Astrocyte (in vitro differentiated cells and primary cell): Measurements from ENCODE around the gene APOL6. TPM values are rescaled to one million over a fixed set of nuclear protein-coding genes. Genes with fewer than 3 reads are reported as not detected.

Experiments
- DNase-seq: peaks from one replicate; pipeline ENCODE4 v3.0.0-alpha.2; 2010; ENCODE audit warnings: low read depth
- FAIRE-seq: peaks from 2 replicates; lab custom pipeline; 2011; peaks lifted over from hg19 to GRCh38; lab: Jason Lieb, UNC
- H2AFZ ChIP-seq: 2 replicates; pipeline ENCODE4 v1.6.0; 2012; ENCODE audit warnings: low read depth, low read length, inconsistent platforms
- H3K27ac ChIP-seq: 2 replicates; pipeline ENCODE4 v1.5.1; 2011; ENCODE audit warnings: low read depth, low read length, inconsistent platforms
- H3K27me3 ChIP-seq: 2 replicates; pipeline ENCODE4 v1.6.0; 2011; ENCODE audit warnings: low read length, inconsistent platforms; ENCODE audit not compliant: insufficient read depth
- H3K36me3 ChIP-seq: 2 replicates; pipeline ENCODE4 v1.5.1; 2011; ENCODE audit warnings: low read length, inconsistent platforms; ENCODE audit not compliant: insufficient read depth
- H3K4me1 ChIP-seq: 2 replicates; pipeline ENCODE4 v1.5.1; 2011; ENCODE audit warnings: low read length, inconsistent platforms; ENCODE audit not compliant: insufficient read depth
- H3K4me2 ChIP-seq: 2 replicates; pipeline ENCODE4 v1.6.0; 2012; ENCODE audit warnings: low read length, inconsistent platforms
- H3K4me3 ChIP-seq: 2 replicates; pipeline ENCODE4 v1.5.1; 2011; ENCODE audit warnings: low read depth, mild to moderate bottlenecking, low read length, inconsistent platforms; ENCODE audit not compliant: insufficient read depth
- H3K79me2 ChIP-seq: 2 replicates; pipeline ENCODE4 v1.6.0; 2012; ENCODE audit warnings: mild to moderate bottlenecking, low read length, inconsistent platforms; ENCODE audit not compliant: insufficient read depth
- H3K9ac ChIP-seq: 2 replicates; pipeline ENCODE4 v1.6.0; 2012; ENCODE audit warnings: mild to moderate bottlenecking, low read length, inconsistent platforms
- H3K9me3 ChIP-seq: 2 replicates; pipeline ENCODE4 v1.5.1; 2012; ENCODE audit warnings: low read depth, mild to moderate bottlenecking, low read length, inconsistent platforms; ENCODE audit not compliant: insufficient read depth
- H4K20me1 ChIP-seq: 2 replicates; pipeline ENCODE4 v1.6.0; 2012; ENCODE audit warnings: low read length, inconsistent platforms; ENCODE audit not compliant: insufficient read depth
- H3K27ac Mint-ChIP-seq: one replicate; pipeline ENCODE4 v1.8.0; 2021; ENCODE audit warnings: mild to moderate bottlenecking, mixed read lengths; ENCODE audit not compliant: unreplicated experiment
- H3K27me3 Mint-ChIP-seq: one replicate; pipeline ENCODE4 v1.8.0; 2021; ENCODE audit warnings: low read depth, mixed read lengths; ENCODE audit not compliant: unreplicated experiment
- H3K36me3 Mint-ChIP-seq: one replicate; pipeline ENCODE4 v1.8.0; 2021; ENCODE audit warnings: low read depth, mixed read lengths; ENCODE audit not compliant: unreplicated experiment
- H3K4me1 Mint-ChIP-seq: one replicate; pipeline ENCODE4 v1.8.0; 2021; ENCODE audit warnings: low read depth, mixed read lengths; ENCODE audit not compliant: unreplicated experiment
- H3K4me3 Mint-ChIP-seq: one replicate; pipeline ENCODE4 v1.8.0; 2021; ENCODE audit warnings: mild to moderate bottlenecking, moderate library complexity, mixed read lengths; ENCODE audit not compliant: unreplicated experiment
- H3K9me3 Mint-ChIP-seq: one replicate; pipeline ENCODE4 v1.8.0; 2021; ENCODE audit warnings: mild to moderate bottlenecking, mixed read lengths; ENCODE audit not compliant: unreplicated experiment
- EZH2 ChIP-seq: IDR thresholded peaks from 2 replicates; pipeline ENCODE4 v1.6.1; 2012; ENCODE audit warnings: mild to moderate bottlenecking, low read length, inconsistent platforms; ENCODE audit not compliant: insufficient read depth
- total RNA-seq: library from RNA; stranded (reverse); gene quantifications from 2 replicates; pipeline ENCODE4 v1.2.1, GENCODE V29; 2021
- TF ChIP-seq, protein P1 (sequence below): IDR thresholded peaks from 2 replicates; pipeline ENCODE4 v1.5.1; 2011; ENCODE audit warnings: low read depth, mild to moderate bottlenecking, inconsistent platforms, low read length, moderate library complexity; ENCODE audit not compliant: insufficient read depth

Gene APOL6
- total RNA-seq, 1 donor from 2014 or later: 5.9 TPM

DNA sequence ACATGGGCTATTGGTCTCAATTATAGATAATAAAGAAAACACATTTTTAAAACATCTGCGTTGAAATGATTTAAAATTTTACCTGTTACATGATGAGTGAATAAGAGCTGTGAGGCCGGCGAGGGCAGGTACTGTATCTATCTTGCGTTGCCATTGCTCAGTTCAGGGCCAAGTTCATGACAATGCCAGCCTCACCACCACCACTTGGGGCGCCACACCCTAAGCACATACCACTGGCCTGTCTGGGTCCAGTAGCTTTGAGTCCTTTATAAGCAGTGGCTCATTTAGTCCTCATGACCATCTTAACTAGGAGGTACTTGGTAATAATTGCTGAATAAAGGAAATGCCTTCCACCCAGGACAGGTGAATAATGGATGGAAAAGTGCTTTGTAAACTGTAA is 16.6 kb upstream of the APOL6 start:
- peaks cover 21% of the 10 kb centered on the region for H3K4me1 ChIP-seq
- TF ChIP-seq, protein P1, sequence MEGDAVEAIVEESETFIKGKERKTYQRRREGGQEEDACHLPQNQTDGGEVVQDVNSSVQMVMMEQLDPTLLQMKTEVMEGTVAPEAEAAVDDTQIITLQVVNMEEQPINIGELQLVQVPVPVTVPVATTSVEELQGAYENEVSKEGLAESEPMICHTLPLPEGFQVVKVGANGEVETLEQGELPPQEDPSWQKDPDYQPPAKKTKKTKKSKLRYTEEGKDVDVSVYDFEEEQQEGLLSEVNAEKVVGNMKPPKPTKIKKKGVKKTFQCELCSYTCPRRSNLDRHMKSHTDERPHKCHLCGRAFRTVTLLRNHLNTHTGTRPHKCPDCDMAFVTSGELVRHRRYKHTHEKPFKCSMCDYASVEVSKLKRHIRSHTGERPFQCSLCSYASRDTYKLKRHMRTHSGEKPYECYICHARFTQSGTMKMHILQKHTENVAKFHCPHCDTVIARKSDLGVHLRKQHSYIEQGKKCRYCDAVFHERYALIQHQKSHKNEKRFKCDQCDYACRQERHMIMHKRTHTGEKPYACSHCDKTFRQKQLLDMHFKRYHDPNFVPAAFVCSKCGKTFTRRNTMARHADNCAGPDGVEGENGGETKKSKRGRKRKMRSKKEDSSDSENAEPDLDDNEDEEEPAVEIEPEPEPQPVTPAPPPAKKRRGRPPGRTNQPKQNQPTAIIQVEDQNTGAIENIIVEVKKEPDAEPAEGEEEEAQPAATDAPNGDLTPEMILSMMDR: peak; percentile 41
- TF ChIP-seq EZH2: no peak
- DNase-seq: no peak
- no peak overlapping the region for H3K4me2 ChIP-seq
- Mint-ChIP-seq H3K4me3 (no peak overlapping the region), H3K9me3 (peaks cover 3% of the 10 kb centered on the region), H3K27ac (no peak overlapping the region), H3K4me1 (peaks cover 18% of the 10 kb centered on the region), H3K27me3 (no peaks in the 10 kb centered on the region), H3K36me3 (no peaks in the 10 kb centered on the region)
- no peak overlapping the region for H2AFZ ChIP-seq
- H3K27me3 ChIP-seq: no peaks in the 10 kb centered on the region
- no peak overlapping the region for H3K9ac ChIP-seq
- H4K20me1 ChIP-seq: no peaks in the 10 kb centered on the region
- no peak overlapping the region for H3K4me3 ChIP-seq
- H3K79me2 ChIP-seq: no peaks in the 10 kb centered on the region
- no peak overlapping the region for H3K27ac ChIP-seq
- H3K9me3 ChIP-seq: no peaks in the 10 kb centered on the region
- no peak for FAIRE-seq
- H3K36me3 ChIP-seq: no peaks in the 10 kb centered on the region

DNA sequence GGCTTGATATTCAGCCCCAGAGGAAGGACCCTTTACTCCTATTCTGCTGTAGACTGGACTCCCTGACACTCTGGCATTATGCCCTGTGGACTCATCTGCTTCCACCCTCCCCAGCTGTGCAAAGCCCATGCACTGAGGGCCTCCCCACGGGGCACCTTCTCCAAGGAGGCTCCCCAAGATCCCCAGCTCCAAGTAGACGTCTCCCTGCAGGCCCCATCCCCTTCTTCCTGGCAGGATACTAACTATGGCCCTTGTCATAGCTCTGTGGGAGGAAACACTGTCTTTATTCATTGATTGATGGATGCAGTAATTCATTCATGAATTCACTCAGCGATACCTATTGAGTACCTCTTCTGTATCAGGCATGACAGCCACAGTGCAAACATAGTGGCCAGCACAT is 15.3 kb upstream of the APOL6 start:
- H3K27me3 Mint-ChIP-seq: peaks cover 4% of the 10 kb centered on the region
- DNase-seq: no peak

DNA sequence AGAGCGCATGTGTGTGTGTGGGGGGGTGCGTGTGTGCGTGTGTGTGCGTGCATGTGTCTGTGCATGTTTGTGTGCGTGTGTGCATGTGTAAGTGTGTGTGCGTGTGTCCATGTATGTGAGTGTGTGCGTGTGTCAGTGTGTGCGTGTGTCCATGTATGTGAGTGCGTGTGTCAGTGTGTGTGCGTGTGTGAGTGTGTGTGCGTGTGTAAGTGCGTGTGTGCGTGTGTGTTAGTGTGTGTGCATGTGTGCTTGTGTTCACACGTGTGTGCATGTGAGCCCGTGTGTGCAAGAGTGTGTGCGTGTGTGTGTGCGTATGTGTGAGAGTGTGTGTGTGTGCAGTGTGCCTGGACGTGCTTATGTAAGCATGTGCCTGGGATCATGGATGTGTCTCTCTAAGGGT is 14.7 kb upstream of the APOL6 start:
- Mint-ChIP-seq H3K4me3 (no peak overlapping the region), H3K27me3 (peaks cover 8% of the 10 kb centered on the region), H3K9me3 (peaks cover 3% of the 10 kb centered on the region), H3K4me1 (peaks cover 17% of the 10 kb centered on the region), H3K27ac (no peak overlapping the region), H3K36me3 (no peaks in the 10 kb centered on the region)
- no peak overlapping the region for H2AFZ ChIP-seq
- TF ChIP-seq, protein P1: no peak
- no peak for TF ChIP-seq EZH2
- no peak overlapping the region for H3K4me3 ChIP-seq
- H3K27me3 ChIP-seq: no peaks in the 10 kb centered on the region
- no peak overlapping the region for H3K27ac ChIP-seq
- H3K9ac ChIP-seq: no peak overlapping the region
- no peak overlapping the region for H3K4me2 ChIP-seq
- no peak for DNase-seq
- H3K9me3 ChIP-seq: no peaks in the 10 kb centered on the region
- H3K4me1 ChIP-seq: peaks cover 12% of the 10 kb centered on the region
- H4K20me1 ChIP-seq: no peaks in the 10 kb centered on the region
- FAIRE-seq: no peak
- H3K36me3 ChIP-seq: no peaks in the 10 kb centered on the region
- H3K79me2 ChIP-seq: no peaks in the 10 kb centered on the region

More for the DNA sequence above, 15.3 kb upstream of the APOL6 start:
- no peak for FAIRE-seq
- no peaks in the 10 kb centered on the region for H3K36me3 ChIP-seq
- Mint-ChIP-seq H3K4me3 (no peak overlapping the region), H3K4me1 (peaks cover 18% of the 10 kb centered on the region), H3K36me3 (no peaks in the 10 kb centered on the region), H3K9me3 (peaks cover 3% of the 10 kb centered on the region), H3K27ac (no peak overlapping the region)
- no peaks in the 10 kb centered on the region for H4K20me1 ChIP-seq
- no peaks in the 10 kb centered on the region for H3K79me2 ChIP-seq
- no peaks in the 10 kb centered on the region for H3K27me3 ChIP-seq
- H3K9ac ChIP-seq: no peak overlapping the region
- no peak for TF ChIP-seq EZH2
- TF ChIP-seq, protein P1: no peak
- no peak overlapping the region for H2AFZ ChIP-seq
- no peak overlapping the region for H3K4me2 ChIP-seq
- H3K9me3 ChIP-seq: no peaks in the 10 kb centered on the region
- H3K4me1 ChIP-seq: peaks cover 15% of the 10 kb centered on the region
- H3K27ac ChIP-seq: no peak overlapping the region
- H3K4me3 ChIP-seq: no peak overlapping the region
